K562 (cell line): ENCODE data around the gene IFI30. TPM values are rescaled to one million over a fixed set of nuclear protein-coding genes. Genes with fewer than 3 reads are reported as not detected.

Experiments
- ARID2 ChIP-seq: fragments of 450-650 bp; IDR thresholded peaks from 2 replicates; pipeline ENCODE4 v1.6.1; 2017; ENCODE audit warnings: antibody characterized with exemption, mild to moderate bottlenecking
- ATF7 ChIP-seq: fragments of 450-650 bp; IDR thresholded peaks from 2 replicates; pipeline ENCODE4 v1.7.1; 2014; ENCODE audit warnings: mild to moderate bottlenecking, moderate library complexity
- GATAD2A ChIP-seq: fragments of 450-650 bp; IDR thresholded peaks from 2 replicates; pipeline ENCODE4 v1.6.1; 2017
- HDAC1 ChIP-seq, 2 experiments: fragments of 450-650 bp; IDR thresholded peaks; 2 replicates each; pipeline ENCODE4 v1.6.1; 2016 to 2017; ENCODE audit warnings: inconsistent platforms in 1 of 2, mild to moderate bottlenecking in 1 of 2, moderate library complexity in 1 of 2
- MAFG ChIP-seq: fragments of 450-650 bp; conservative IDR thresholded peaks from 2 replicates; pipeline ENCODE4 v1.6.1; 2016; ENCODE audit warnings: missing genetic modification characterization, missing compliant biosample characterization
- MCM3 ChIP-seq: fragments of 450-650 bp; IDR thresholded peaks from 2 replicates; pipeline ENCODE4 v1.6.1; 2016
- MYC ChIP-seq, 2 experiments: fragments of 250-450 bp in 1 of 2; sonication (Bioruptor Pico) in 1 of 2; IDR thresholded peaks; 2 replicates each; pipeline versions ENCODE4 v1.5.1 to v1.6.1; 2012 to 2021; ENCODE audit warnings: low read depth in 2 of 2, borderline replicate concordance in 1 of 2, improper control_type of control experiment in 1 of 2, low read length in 1 of 2, mild to moderate bottlenecking in 1 of 2, moderate library complexity in 1 of 2
- RBM25 ChIP-seq: fragments of 200-400 bp; formaldehyde crosslinking; IDR thresholded peaks from 2 replicates; pipeline ENCODE4 v1.6.1; 2018; ENCODE audit warnings: low read length, low read depth, moderate library complexity; ENCODE audit not compliant: severe bottlenecking
- U2AF1 ChIP-seq: fragments of 200-400 bp; formaldehyde crosslinking; optimal IDR thresholded peaks from 2 replicates; pipeline ENCODE3; 2017; ENCODE audit warnings: mild to moderate bottlenecking, low read depth, low read length, moderate library complexity
- ZNF175 ChIP-seq: fragments of 200-800 bp; sonication (Bioruptor generic); IDR thresholded peaks from 2 replicates; pipeline ENCODE4 v1.6.1; 2016; ENCODE audit warnings: low read depth, mild to moderate bottlenecking, missing genetic modification characterization, missing compliant biosample characterization
- polyA plus RNA-seq, 8 experiments: library from polyadenylated mRNA; depleted of rRNA in 4 of 8; stranded (reverse) in 5 of 8; unstranded in 3 of 8; fragments of >200 nt; fragmentation: Nextera tagmentation in 2 of 8; fragmentation: Illumina TruSeq in 1 of 8; extraction: Ambion mirVana in 2 of 8; extraction: Trizol in 1 of 8; gene quantifications; 2 replicates each; pipeline versions ENCODE4 v1.2.1 to v1.2.3, GENCODE V29; 2011 to 2014; ENCODE audit warnings: inconsistent platforms in 1 of 8, missing spikeins in 1 of 8
- total RNA-seq, 7 experiments: library from RNA; depleted of rRNA in 6 of 7; stranded (reverse); fragments of >200 nt in 6 of 7; fragmentation: Illumina TruSeq in 2 of 7; extraction: Trizol in 2 of 7; gene quantifications; 2 replicates each; pipeline versions ENCODE4 v1.2.1 to v1.2.3, GENCODE V29; 2011 to 2021; ENCODE audit warnings: low replicate concordance in 1 of 7
- TF ChIP-seq, protein P1 (sequence below): IDR thresholded peaks from 2 replicates; pipeline ENCODE4 v1.6.1; 2014; ENCODE audit warnings: antibody characterized with exemption
- TF ChIP-seq, protein P2 (sequence below), 2 experiments: fragments of 450-650 bp; conservative IDR thresholded peaks; 2 replicates each; pipeline ENCODE4 v1.6.1; 2017; ENCODE audit warnings: mild to moderate bottlenecking in 2 of 2, moderate library complexity in 2 of 2
- TF ChIP-seq, protein P3 (sequence below): sonication (generic); formaldehyde crosslinking; IDR thresholded peaks from 2 replicates; pipeline ENCODE4 v1.8.0; 2022; ENCODE audit warnings: mild to moderate bottlenecking, missing genetic modification reagents
- TF ChIP-seq, protein P4 (sequence below), 2 experiments: fragments of 450-650 bp in 1 of 2; sonication (generic) in 1 of 2; formaldehyde crosslinking in 1 of 2; IDR thresholded peaks in 1 of 2; conservative IDR thresholded peaks in 1 of 2; 2 replicates each; pipeline versions ENCODE4 v1.6.1 to v1.8.1; 2016 to 2023; ENCODE audit warnings: mild to moderate bottlenecking in 2 of 2, moderate library complexity in 2 of 2, inconsistent platforms in 1 of 2, missing genetic modification reagents in 1 of 2

Gene IFI30
- total and polyA plus RNA-seq, 9 of the 15 experiments (the other 6 are each of a cell fraction or from before 2014, with no cell fraction given), result 63.7 to 430 (median 109) TPM

GRCh38 chr19:18203408-18203862 is 29.8 kb downstream of the IFI30 start (continued):
- TF ChIP-seq HDAC1 (IDR thresholded peaks at IDR 0.05) (peak in 1 of 2 experiments; percentile 53; a peak in 1 of 4 replicates), GATAD2A (peak; percentile 61; the same call in 1 of the 2 replicates), U2AF1 (peak; percentile 13), MYC (IDR thresholded peaks at IDR 0.05; ENCODE audit: low read depth, low read length) (no peak), MYC (CRISPR knock-in tag; IDR thresholded peaks at IDR 0.05; ENCODE audit: borderline replicate concordance, low read depth) (peak; percentile 16; the same call in 1 of the 2 replicates), ATF7 (no peak), ZNF175 (CRISPR knock-in tag) (no peak), RBM25 (no peak), ARID2 (peak; percentile 52; the same call in 1 of the 2 replicates), MAFG (no peak), MCM3 (no peak)
- TF ChIP-seq, protein P1, sequence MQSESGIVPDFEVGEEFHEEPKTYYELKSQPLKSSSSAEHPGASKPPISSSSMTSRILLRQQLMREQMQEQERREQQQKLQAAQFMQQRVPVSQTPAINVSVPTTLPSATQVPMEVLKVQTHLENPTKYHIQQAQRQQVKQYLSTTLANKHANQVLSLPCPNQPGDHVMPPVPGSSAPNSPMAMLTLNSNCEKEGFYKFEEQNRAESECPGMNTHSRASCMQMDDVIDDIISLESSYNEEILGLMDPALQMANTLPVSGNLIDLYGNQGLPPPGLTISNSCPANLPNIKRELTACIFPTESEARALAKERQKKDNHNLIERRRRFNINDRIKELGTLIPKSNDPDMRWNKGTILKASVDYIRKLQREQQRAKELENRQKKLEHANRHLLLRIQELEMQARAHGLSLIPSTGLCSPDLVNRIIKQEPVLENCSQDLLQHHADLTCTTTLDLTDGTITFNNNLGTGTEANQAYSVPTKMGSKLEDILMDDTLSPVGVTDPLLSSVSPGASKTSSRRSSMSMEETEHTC, result no peak
- TF ChIP-seq, protein P2, sequence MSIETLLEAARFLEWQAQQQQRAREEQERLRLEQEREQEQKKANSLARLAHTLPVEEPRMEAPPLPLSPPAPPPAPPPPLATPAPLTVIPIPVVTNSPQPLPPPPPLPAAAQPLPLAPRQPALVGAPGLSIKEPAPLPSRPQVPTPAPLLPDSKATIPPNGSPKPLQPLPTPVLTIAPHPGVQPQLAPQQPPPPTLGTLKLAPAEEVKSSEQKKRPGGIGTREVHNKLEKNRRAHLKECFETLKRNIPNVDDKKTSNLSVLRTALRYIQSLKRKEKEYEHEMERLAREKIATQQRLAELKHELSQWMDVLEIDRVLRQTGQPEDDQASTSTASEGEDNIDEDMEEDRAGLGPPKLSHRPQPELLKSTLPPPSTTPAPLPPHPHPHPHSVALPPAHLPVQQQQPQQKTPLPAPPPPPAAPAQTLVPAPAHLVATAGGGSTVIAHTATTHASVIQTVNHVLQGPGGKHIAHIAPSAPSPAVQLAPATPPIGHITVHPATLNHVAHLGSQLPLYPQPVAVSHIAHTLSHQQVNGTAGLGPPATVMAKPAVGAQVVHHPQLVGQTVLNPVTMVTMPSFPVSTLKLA (conservative IDR thresholded peaks at IDR 0.05), result 0 out of 4 replicates have a peak, but pooled peaks of 1 of the 2 experiments have one; percentile 10
- TF ChIP-seq, protein P3, sequence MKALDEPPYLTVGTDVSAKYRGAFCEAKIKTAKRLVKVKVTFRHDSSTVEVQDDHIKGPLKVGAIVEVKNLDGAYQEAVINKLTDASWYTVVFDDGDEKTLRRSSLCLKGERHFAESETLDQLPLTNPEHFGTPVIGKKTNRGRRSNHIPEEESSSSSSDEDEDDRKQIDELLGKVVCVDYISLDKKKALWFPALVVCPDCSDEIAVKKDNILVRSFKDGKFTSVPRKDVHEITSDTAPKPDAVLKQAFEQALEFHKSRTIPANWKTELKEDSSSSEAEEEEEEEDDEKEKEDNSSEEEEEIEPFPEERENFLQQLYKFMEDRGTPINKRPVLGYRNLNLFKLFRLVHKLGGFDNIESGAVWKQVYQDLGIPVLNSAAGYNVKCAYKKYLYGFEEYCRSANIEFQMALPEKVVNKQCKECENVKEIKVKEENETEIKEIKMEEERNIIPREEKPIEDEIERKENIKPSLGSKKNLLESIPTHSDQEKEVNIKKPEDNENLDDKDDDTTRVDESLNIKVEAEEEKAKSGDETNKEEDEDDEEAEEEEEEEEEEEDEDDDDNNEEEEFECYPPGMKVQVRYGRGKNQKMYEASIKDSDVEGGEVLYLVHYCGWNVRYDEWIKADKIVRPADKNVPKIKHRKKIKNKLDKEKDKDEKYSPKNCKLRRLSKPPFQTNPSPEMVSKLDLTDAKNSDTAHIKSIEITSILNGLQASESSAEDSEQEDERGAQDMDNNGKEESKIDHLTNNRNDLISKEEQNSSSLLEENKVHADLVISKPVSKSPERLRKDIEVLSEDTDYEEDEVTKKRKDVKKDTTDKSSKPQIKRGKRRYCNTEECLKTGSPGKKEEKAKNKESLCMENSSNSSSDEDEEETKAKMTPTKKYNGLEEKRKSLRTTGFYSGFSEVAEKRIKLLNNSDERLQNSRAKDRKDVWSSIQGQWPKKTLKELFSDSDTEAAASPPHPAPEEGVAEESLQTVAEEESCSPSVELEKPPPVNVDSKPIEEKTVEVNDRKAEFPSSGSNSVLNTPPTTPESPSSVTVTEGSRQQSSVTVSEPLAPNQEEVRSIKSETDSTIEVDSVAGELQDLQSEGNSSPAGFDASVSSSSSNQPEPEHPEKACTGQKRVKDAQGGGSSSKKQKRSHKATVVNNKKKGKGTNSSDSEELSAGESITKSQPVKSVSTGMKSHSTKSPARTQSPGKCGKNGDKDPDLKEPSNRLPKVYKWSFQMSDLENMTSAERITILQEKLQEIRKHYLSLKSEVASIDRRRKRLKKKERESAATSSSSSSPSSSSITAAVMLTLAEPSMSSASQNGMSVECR (CRISPR knock-in tag), result peak; percentile 22; the same call in 1 of the 2 replicates
- TF ChIP-seq, protein P4, sequence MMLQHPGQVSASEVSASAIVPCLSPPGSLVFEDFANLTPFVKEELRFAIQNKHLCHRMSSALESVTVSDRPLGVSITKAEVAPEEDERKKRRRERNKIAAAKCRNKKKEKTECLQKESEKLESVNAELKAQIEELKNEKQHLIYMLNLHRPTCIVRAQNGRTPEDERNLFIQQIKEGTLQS (IDR thresholded peaks at IDR 0.05), result no peak
- TF ChIP-seq, protein P4 (CRISPR knock-in tag; conservative IDR thresholded peaks at IDR 0.05), result no peak
